GM21737 (cell line): ENCODE data around the gene KCTD6.

Source experiments
- ATAC-seq: cut with Tn5 transposase; IDR thresholded peaks from one replicate; pipeline ENCODE4 v1.9.1; 2021; ENCODE audit warnings: mild to moderate bottlenecking, moderate library complexity; ENCODE audit not compliant: unreplicated experiment

Gene KCTD6

GRCh38 chr3:58551636-58552180, 59.8 kb downstream of the KCTD6 start:
- ATAC-seq: no peak
